Subcutaneous abdominal adipose tissue (tissue), 5 donors: ENCODE data around the gene TRAPPC11.

Source experiments
- H3K27ac ChIP-seq: one replicate; pipeline ENCODE4 v1.7.0; 2013; ENCODE audit warnings: low read depth, mild to moderate bottlenecking, inconsistent platforms, low read length, moderate library complexity
- H3K27me3 ChIP-seq, 5 donors: one replicate each; pipeline ENCODE4 v1.7.0; 2013; ENCODE audit warnings: low read length in 5 of 5, inconsistent platforms in 1 of 5; ENCODE audit not compliant: control insufficient read depth in 5 of 5, insufficient read depth in 4 of 5
- H3K36me3 ChIP-seq, 5 donors: one replicate each; pipeline ENCODE4 v1.7.0; 2013; ENCODE audit warnings: low read length in 5 of 5; ENCODE audit not compliant: control insufficient read depth in 5 of 5, insufficient read depth in 5 of 5
- H3K4me1 ChIP-seq, 5 donors: one replicate each; pipeline ENCODE4 v1.7.0; 2013; ENCODE audit warnings: low read length in 5 of 5, mild to moderate bottlenecking in 3 of 5, moderate library complexity in 1 of 5; ENCODE audit not compliant: control insufficient read depth in 5 of 5, insufficient read depth in 5 of 5
- H3K4me3 ChIP-seq, 5 donors: one replicate each; pipeline ENCODE4 v1.7.0; 2013; ENCODE audit warnings: low read length in 5 of 5, low read depth in 1 of 5
- H3K9ac ChIP-seq, 5 donors: one replicate each; pipeline ENCODE4 v1.7.0; 2013; ENCODE audit warnings: low read length in 5 of 5, mild to moderate bottlenecking in 4 of 5, moderate library complexity in 3 of 5
- H3K9me3 ChIP-seq, 5 donors: one replicate each; pipeline ENCODE4 v1.7.0; 2013; ENCODE audit warnings: low read length in 5 of 5; ENCODE audit not compliant: control insufficient read depth in 5 of 5
- donor health status: healthy.
- donor health status: healthy.
- donor health status: healthy.
- donor health status: healthy.
- donor health status: healthy.

TRAPPC11 gene

GRCh38 chr4:183659029-183659871, at the start of gene TRAPPC11, which contains the start of gene RWDD4:
Gene TRAPPC11, plus strand, starts transcription at chr4:183659293. Its CDS starts 4,575 bp downstream, at chr4:183663868.
Gene RWDD4, minus strand, starts transcription at chr4:183659185. Its CDS starts 233 bp downstream, at chr4:183658952.
- H3K9ac ChIP-seq, result peak within 1 kb of the TSS; percentile 77 to 98 (median 90)
- no peaks in the 10 kb centered on the region for H3K9me3 ChIP-seq
- H3K4me1 ChIP-seq, result peaks cover 2 to 32% (median 25%) of the 10 kb centered on the region in 5 donors
- peaks cover 1 to 11% (median 5%) of the 10 kb centered on the region in 5 donors for H3K36me3 ChIP-seq
- peak within 1 kb of the TSS; percentile 78 to 96 (median 92) for H3K4me3 ChIP-seq
- no peaks in the 10 kb centered on the region for H3K27me3 ChIP-seq
- peak within 1 kb of the TSS; percentile 83 for H3K27ac ChIP-seq

DNA sequence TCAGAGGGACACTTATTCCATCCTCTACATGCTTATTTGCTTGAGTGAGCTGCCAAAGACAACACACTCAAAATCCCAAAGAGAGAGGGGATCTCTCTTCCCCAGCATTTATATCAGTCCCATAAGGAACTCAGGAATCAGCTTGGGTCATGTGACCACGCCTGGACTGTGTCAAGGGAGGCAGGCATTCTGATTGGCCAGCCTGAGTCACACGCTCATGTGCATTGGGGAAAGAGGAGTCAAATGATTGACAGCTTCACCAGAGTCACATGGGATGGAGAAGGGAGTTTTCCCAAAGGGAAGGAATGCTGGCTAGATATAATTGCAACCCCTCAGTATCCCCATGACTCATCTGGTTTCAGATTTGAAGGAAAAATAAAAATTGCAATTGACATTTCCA, 49.1 kb upstream of the TRAPPC11 start:
- H3K27me3 ChIP-seq, result peaks cover 0 to 4% (median 0%) of the 10 kb centered on the region in 5 donors
- peaks cover 0 to 4% (median 0%) of the 10 kb centered on the region in 5 donors for H3K4me1 ChIP-seq
- no peaks in the 10 kb centered on the region for H3K36me3 ChIP-seq
- no peaks in the 10 kb centered on the region for H3K9me3 ChIP-seq
- no peak overlapping the region for H3K27ac ChIP-seq
- no peak overlapping the region for H3K9ac ChIP-seq
- no peak overlapping the region for H3K4me3 ChIP-seq

GRCh38 chr4:183610613-183611012, 48.5 kb upstream of the TRAPPC11 start:
- Histone ChIP-seq H3K4me3 (no peak overlapping the region), H3K9ac (no peak overlapping the region), H3K36me3 (no peaks in the 10 kb centered on the region), H3K9me3 (no peaks in the 10 kb centered on the region), H3K4me1 (peaks cover 0 to 4% (median 0%) of the 10 kb centered on the region in 5 donors), H3K27ac (no peak overlapping the region), H3K27me3 (peaks cover 0 to 4% (median 0%) of the 10 kb centered on the region in 5 donors)

- Histone ChIP-seq H3K27ac (no peak overlapping the region), H3K27me3 (peaks cover 0 to 4% (median 0%) of the 10 kb centered on the region in 5 donors), H3K4me3 (no peak overlapping the region), H3K4me1 (peaks cover 0 to 4% (median 0%) of the 10 kb centered on the region in 5 donors), H3K36me3 (no peaks in the 10 kb centered on the region), H3K9ac (peak overlapping the region in 1 of 5 donors; percentile 82), H3K9me3 (no peaks in the 10 kb centered on the region)
These were observed 47.8 kb upstream of the TRAPPC11 start for GRCh38 chr4:183611210-183611830.

GRCh38 chr4:183612329-183613250, 46.5 kb upstream of the TRAPPC11 start:
- H3K36me3 ChIP-seq, result no peaks in the 10 kb centered on the region
- no peak overlapping the region for H3K27ac ChIP-seq
- H3K9me3 ChIP-seq, result no peaks in the 10 kb centered on the region
- H3K9ac ChIP-seq, result no peak overlapping the region
- peaks cover 0 to 4% (median 0%) of the 10 kb centered on the region in 5 donors for H3K27me3 ChIP-seq
- H3K4me3 ChIP-seq, result no peak overlapping the region
- peaks cover 0 to 4% (median 0%) of the 10 kb centered on the region in 5 donors for H3K4me1 ChIP-seq

DNA sequence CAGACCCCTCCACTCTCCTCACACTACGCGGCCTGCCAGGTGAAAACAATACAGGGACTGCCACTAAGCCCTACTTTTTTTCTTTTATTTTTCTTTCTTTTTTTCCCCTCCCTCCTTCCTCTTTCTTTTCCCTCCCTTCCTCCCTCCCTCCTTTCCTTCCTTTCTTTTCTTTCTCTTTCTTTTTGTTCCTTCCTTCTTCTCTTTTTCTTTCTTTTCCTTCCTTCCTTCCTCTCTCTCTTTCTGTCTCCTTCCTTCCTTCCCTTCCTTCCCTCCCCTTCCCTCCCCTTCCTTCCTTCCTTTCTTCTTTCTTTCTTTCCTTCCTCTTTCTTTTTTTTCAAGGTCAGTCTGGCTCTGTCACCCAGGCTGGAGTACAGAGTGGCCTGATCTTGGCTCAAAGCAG, 42.0 kb upstream of the TRAPPC11 start:
- peaks cover 0 to 11% (median 0%) of the 10 kb centered on the region in 5 donors for H3K4me1 ChIP-seq
- no peak overlapping the region for H3K27ac ChIP-seq
- no peaks in the 10 kb centered on the region for H3K36me3 ChIP-seq
- H3K27me3 ChIP-seq, result no peaks in the 10 kb centered on the region
- H3K9me3 ChIP-seq, result no peaks in the 10 kb centered on the region
- H3K4me3 ChIP-seq, result no peak overlapping the region
- no peak overlapping the region for H3K9ac ChIP-seq

DNA sequence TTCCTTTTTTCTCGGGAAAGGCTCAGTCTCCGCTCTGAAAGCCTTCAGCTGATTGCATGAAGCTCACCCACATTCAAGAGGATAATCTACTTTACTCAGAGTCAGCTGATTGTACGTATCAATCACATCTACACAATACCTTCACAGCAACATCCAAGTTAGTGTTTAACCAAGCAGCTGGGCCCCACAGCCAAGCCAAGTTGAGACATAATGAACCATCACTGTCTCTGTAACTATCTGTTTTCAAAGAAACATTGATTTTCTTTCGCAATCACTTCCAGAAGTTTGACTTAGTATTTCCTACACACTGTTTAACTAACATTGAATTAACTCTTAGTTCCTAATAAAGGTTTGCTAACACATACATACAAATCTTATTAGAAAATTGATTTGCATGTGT, 40.4 kb upstream of the TRAPPC11 start:
- H3K36me3 ChIP-seq, result no peaks in the 10 kb centered on the region
- H3K27me3 ChIP-seq, result no peaks in the 10 kb centered on the region
- H3K9me3 ChIP-seq, result no peaks in the 10 kb centered on the region
- no peak overlapping the region for H3K27ac ChIP-seq
- peaks cover 0 to 11% (median 0%) of the 10 kb centered on the region in 5 donors for H3K4me1 ChIP-seq
- no peak overlapping the region for H3K9ac ChIP-seq
- no peak overlapping the region for H3K4me3 ChIP-seq

- no peak overlapping the region for H3K4me3 ChIP-seq
- no peak overlapping the region for H3K27ac ChIP-seq
- no peaks in the 10 kb centered on the region for H3K27me3 ChIP-seq
- H3K9ac ChIP-seq, result no peak overlapping the region
- no peaks in the 10 kb centered on the region for H3K9me3 ChIP-seq
- H3K36me3 ChIP-seq, result no peaks in the 10 kb centered on the region
- H3K4me1 ChIP-seq, result peaks cover 0 to 11% (median 0%) of the 10 kb centered on the region in 5 donors
These were observed 38.7 kb upstream of the TRAPPC11 start for GRCh38 chr4:183620421-183620820.

DNA sequence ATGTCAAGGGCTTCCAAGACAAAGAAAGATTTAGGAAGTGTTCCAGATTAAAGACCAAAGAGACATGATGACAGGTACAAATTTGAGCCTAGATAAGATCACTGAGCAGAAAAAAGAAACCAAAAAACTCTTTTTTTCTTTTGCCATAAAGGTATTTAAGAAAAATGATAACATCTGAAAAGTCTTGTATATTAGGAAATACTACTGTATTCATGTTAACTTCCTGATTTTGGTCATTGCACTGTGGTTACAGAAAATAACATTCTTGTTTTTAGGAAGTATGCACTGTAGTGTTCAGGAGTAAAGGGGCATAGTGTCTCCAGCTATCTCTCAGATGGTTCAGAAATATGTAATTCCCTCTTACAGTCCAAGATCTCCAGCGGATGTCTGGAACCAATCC, 37.2 kb upstream of the TRAPPC11 start:
- peaks cover 0 to 11% (median 0%) of the 10 kb centered on the region in 5 donors for H3K4me1 ChIP-seq
- H3K9me3 ChIP-seq, result no peaks in the 10 kb centered on the region
- H3K27me3 ChIP-seq, result no peaks in the 10 kb centered on the region
- no peaks in the 10 kb centered on the region for H3K36me3 ChIP-seq
- no peak overlapping the region for H3K27ac ChIP-seq
- no peak overlapping the region for H3K9ac ChIP-seq
- H3K4me3 ChIP-seq, result no peak overlapping the region
